Hepatocyte (in vitro differentiated cells): ENCODE results near the gene FHOD3. TPM values are rescaled to one million over a fixed set of nuclear protein-coding genes. Genes with fewer than 3 reads are reported as not detected.

Source experiments
- DNase-seq: peaks from one replicate; pipeline ENCODE4 v3.0.0-alpha.2; 2016; ENCODE audit warnings: low spot score
- H2AFZ ChIP-seq: fragments of 200-600 bp; sonication (generic); 2 replicates; pipeline ENCODE4 v1.6.0; 2016; ENCODE audit warnings: antibody characterized with exemption, mild to moderate bottlenecking
- H3K27ac ChIP-seq: fragments of 200-600 bp; sonication (generic); 2 replicates; pipeline ENCODE4 v1.5.1; 2016; ENCODE audit warnings: mild to moderate bottlenecking
- H3K27me3 ChIP-seq: fragments of 200-600 bp; sonication (generic); 2 replicates; pipeline ENCODE4 v1.6.1; 2016
- H3K36me3 ChIP-seq: fragments of 200-600 bp; sonication (generic); replicated peaks from 2 replicates; pipeline ENCODE4 v1.5.1; 2016; ENCODE audit warnings: low read depth; ENCODE audit not compliant: insufficient read depth
- H3K4me1 ChIP-seq: fragments of 200-600 bp; sonication (generic); 2 replicates; pipeline ENCODE4 v1.5.1; 2016; ENCODE audit warnings: mild to moderate bottlenecking, moderate library complexity; ENCODE audit not compliant: insufficient read depth
- H3K4me2 ChIP-seq: fragments of 200-600 bp; sonication (generic); 2 replicates; pipeline ENCODE4 v1.6.0; 2016
- H3K4me3 ChIP-seq: fragments of 200-600 bp; sonication (generic); 2 replicates; pipeline ENCODE4 v1.5.1; 2016; ENCODE audit warnings: mild to moderate bottlenecking
- H3K79me2 ChIP-seq: fragments of 200-600 bp; sonication (generic); 2 replicates; pipeline ENCODE4 v1.6.0; 2017; ENCODE audit warnings: mild to moderate bottlenecking
- H3K9me2 ChIP-seq: fragments of 200-600 bp; sonication (generic); replicated peaks from 2 replicates; pipeline ENCODE4 v1.6.0; 2017; ENCODE audit warnings: mild to moderate bottlenecking; ENCODE audit not compliant: insufficient read depth
- H3K9me3 ChIP-seq: fragments of 200-600 bp; sonication (generic); 2 replicates; pipeline ENCODE4 v1.5.1; 2016; ENCODE audit warnings: low read depth, mild to moderate bottlenecking
- H4K20me1 ChIP-seq: fragments of 200-600 bp; sonication (generic); 2 replicates; pipeline ENCODE4 v1.6.0; 2016; ENCODE audit warnings: mild to moderate bottlenecking; ENCODE audit not compliant: insufficient read depth, poor library complexity, severe bottlenecking
- EZH2 ChIP-seq: fragments of 200-600 bp; sonication (generic); IDR thresholded peaks from 2 replicates; pipeline ENCODE4 v1.6.1; 2016; ENCODE audit warnings: antibody characterized with exemption, mild to moderate bottlenecking, borderline replicate concordance
- EZH2phosphoT487 ChIP-seq: fragments of 200-600 bp; sonication (generic); IDR thresholded peaks from one replicate; pipeline ENCODE4 v1.6.1; 2018; ENCODE audit warnings: antibody characterized with exemption, mild to moderate bottlenecking, low read depth, moderate library complexity; ENCODE audit not compliant: unreplicated experiment, severe bottlenecking
- whole genome bisulfite sequencing: methylation state at CpG from one replicate; pipeline ENCODE4 v1.1.6; 2016; ENCODE audit warnings: low lambda C conversion rate; ENCODE audit errors: missing lambda C conversion rate; 5-methylcytosine and 5-hydroxymethylcytosine counted together
- polyA plus RNA-seq: library from polyadenylated mRNA; unstranded; fragments of >200 nt; fragmentation: Nextera tagmentation; extraction: Ambion mirVana; gene quantifications from 2 replicates; pipeline ENCODE4 v1.2.1, GENCODE V29; 2016
- total RNA-seq: library from RNA; depleted of rRNA; stranded (reverse); fragments of >200 nt; gene quantifications from 2 replicates; pipeline ENCODE4 v1.2.3, GENCODE V29; 2014
- TF ChIP-seq, protein P1 (sequence below): fragments of 200-600 bp; sonication (generic); IDR thresholded peaks from 2 replicates; pipeline ENCODE4 v1.5.1; 2016; ENCODE audit warnings: antibody characterized with exemption, mild to moderate bottlenecking; ENCODE audit not compliant: poor library complexity

The FHOD3 gene
- total and polyA plus RNA-seq, 2 experiments from 2014 or later = 1.7 to 2.7 TPM

DNA sequence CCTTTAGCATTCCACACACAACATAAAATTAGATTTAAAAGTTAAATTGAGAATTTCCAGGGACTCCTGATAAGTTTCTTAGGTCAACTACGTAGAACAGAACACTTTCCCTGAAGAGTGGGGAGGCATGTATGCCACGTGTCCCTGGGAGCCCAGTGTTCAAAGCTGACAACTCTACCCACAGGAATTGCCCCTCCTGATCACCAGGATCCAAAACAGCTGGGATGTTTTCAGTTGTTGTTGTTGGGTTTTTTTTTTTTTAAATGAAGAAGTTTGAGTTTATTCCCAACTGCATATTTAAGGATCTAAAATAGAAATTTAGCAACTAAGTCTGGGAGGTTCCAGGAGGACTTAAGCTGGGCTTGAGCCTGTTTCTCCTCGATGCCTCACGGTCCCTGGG is 430.8 kb downstream of the FHOD3 start:
- Histone ChIP-seq H3K4me3 (no peak overlapping the region), H3K9me2 (no peaks in the 10 kb centered on the region), H3K4me2 (no peak overlapping the region), H4K20me1 (no peaks in the 10 kb centered on the region), H3K79me2 (no peaks in the 10 kb centered on the region), H2AFZ (no peak overlapping the region), H3K27me3 (no peaks in the 10 kb centered on the region), H3K9me3 (no peaks in the 10 kb centered on the region), H3K4me1 (no peaks in the 10 kb centered on the region), H3K27ac (no peak overlapping the region), H3K36me3 (no peaks in the 10 kb centered on the region)
- TF ChIP-seq, protein P1, sequence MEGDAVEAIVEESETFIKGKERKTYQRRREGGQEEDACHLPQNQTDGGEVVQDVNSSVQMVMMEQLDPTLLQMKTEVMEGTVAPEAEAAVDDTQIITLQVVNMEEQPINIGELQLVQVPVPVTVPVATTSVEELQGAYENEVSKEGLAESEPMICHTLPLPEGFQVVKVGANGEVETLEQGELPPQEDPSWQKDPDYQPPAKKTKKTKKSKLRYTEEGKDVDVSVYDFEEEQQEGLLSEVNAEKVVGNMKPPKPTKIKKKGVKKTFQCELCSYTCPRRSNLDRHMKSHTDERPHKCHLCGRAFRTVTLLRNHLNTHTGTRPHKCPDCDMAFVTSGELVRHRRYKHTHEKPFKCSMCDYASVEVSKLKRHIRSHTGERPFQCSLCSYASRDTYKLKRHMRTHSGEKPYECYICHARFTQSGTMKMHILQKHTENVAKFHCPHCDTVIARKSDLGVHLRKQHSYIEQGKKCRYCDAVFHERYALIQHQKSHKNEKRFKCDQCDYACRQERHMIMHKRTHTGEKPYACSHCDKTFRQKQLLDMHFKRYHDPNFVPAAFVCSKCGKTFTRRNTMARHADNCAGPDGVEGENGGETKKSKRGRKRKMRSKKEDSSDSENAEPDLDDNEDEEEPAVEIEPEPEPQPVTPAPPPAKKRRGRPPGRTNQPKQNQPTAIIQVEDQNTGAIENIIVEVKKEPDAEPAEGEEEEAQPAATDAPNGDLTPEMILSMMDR = no peak
- TF ChIP-seq EZH2 (no peak), EZH2phosphoT487 (no peak)
- WGBS = 87% methylated on average over 4 of the region's 4 CpGs
- no peak for DNase-seq

DNA sequence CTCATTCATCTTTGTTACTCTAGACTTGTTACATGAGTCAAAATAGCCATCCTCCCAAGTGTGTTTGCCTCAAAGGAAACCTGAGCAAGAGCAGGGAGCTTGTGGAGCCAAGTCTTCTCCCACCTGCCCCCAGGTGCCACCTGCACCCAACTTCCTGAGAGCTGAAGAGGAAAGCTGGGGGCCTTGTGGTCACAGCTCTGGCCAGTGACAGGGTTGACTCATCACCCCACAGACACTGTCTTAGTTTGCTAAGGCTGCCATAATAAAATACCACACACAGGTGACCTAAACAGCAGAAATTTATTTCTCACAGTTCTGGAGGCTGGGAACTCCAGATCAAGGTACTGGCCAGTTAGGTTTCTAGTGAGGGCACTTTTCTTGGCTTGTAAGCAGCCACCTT is 431.7 kb downstream of the FHOD3 start:
- no peaks in the 10 kb centered on the region for H3K4me1 ChIP-seq
- TF ChIP-seq EZH2 (no peak), EZH2phosphoT487 (no peak)
- TF ChIP-seq, protein P1 = no peak

DNA sequence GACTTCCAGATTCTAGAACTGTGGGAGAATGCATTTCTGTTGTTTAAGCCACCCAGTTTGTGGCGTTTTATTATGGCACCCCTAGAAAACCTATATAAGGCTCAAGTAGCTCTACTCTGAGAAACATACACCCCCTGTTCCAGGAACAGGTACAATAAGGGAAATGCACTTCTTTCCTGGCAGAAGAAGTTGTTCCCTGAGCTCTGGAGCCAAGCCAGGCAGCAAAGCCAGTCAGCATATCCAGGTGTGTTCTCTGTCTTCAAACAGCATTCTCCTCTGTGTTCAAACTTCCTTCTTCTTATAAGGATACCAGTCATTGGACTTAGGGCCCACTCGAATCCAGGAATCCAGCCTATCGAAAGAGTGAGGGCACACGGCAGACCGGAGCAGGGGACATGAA is 434.8 kb downstream of the FHOD3 start:
- no peaks in the 10 kb centered on the region for H3K36me3 ChIP-seq
- no peaks in the 10 kb centered on the region for H3K27me3 ChIP-seq
- H3K9me2 ChIP-seq = no peaks in the 10 kb centered on the region
- H3K27ac ChIP-seq = no peak overlapping the region
- no peaks in the 10 kb centered on the region for H3K79me2 ChIP-seq
- no peak overlapping the region for H3K4me3 ChIP-seq
- DNase-seq = no peak
- H3K4me2 ChIP-seq = no peak overlapping the region
- H2AFZ ChIP-seq = no peak overlapping the region
- H3K4me1 ChIP-seq = no peaks in the 10 kb centered on the region
- no peak for TF ChIP-seq EZH2phosphoT487
- TF ChIP-seq, protein P1 = no peak
- TF ChIP-seq EZH2 = no peak
- H4K20me1 ChIP-seq = no peaks in the 10 kb centered on the region
- no peaks in the 10 kb centered on the region for H3K9me3 ChIP-seq
- 91% methylated on average over 5 of the region's 5 CpGs for WGBS

More for the DNA sequence above, 431.7 kb downstream of the FHOD3 start:
- Histone ChIP-seq H3K27ac (no peak overlapping the region), H3K27me3 (no peaks in the 10 kb centered on the region), H3K4me2 (no peak overlapping the region), H3K79me2 (no peaks in the 10 kb centered on the region), H2AFZ (no peak overlapping the region), H3K4me3 (no peak overlapping the region), H4K20me1 (no peaks in the 10 kb centered on the region), H3K36me3 (no peaks in the 10 kb centered on the region), H3K9me2 (no peaks in the 10 kb centered on the region), H3K9me3 (no peaks in the 10 kb centered on the region)
- DNase-seq = no peak

DNA sequence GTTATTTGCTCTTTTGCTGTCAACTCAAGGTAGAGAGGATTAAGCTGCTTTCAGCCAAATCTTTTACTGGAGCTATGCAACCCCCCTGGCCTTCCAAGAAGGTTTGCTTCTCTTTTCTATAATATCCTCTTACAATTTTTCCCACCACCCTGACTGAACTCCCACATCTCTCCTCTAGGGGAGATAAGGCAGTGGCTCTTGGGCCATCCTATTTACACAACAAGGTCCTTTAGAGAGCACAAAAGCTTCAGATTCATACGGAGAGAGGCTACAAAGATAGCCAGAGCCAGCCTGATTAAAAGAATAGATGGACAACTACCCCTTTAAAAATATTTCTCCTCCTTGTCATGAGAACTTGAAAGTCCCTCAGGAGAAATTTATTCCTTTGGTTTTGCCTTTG is 435.6 kb downstream of the FHOD3 start:
- H3K27ac ChIP-seq = no peak overlapping the region
- 60% methylated on average over 1 of the region's 1 CpG for WGBS
- H3K9me3 ChIP-seq = no peaks in the 10 kb centered on the region
- no peaks in the 10 kb centered on the region for H3K9me2 ChIP-seq
- no peak overlapping the region for H3K4me3 ChIP-seq
- no peak for DNase-seq
- no peak overlapping the region for H3K4me2 ChIP-seq
- H3K79me2 ChIP-seq = no peaks in the 10 kb centered on the region
- H4K20me1 ChIP-seq = no peaks in the 10 kb centered on the region
- TF ChIP-seq EZH2phosphoT487 (no peak), EZH2 (no peak)
- TF ChIP-seq, protein P1 = no peak
- no peak overlapping the region for H2AFZ ChIP-seq
- no peaks in the 10 kb centered on the region for H3K36me3 ChIP-seq
- H3K27me3 ChIP-seq = no peaks in the 10 kb centered on the region
- H3K4me1 ChIP-seq = no peaks in the 10 kb centered on the region
